Skeletal muscle cell (primary cell): Measurements from ENCODE around the gene CDH8.

Source experiments
- DNase-seq: peaks from one replicate; pipeline ENCODE4 v3.0.0-alpha.2; 2010; ENCODE audit warnings: low read depth
- H3K4me3 ChIP-seq: 2 replicates; pipeline ENCODE4 v1.5.1; 2011; ENCODE audit warnings: low read depth, mild to moderate bottlenecking, control low read depth, low read length, moderate library complexity

The CDH8 gene, protein sequence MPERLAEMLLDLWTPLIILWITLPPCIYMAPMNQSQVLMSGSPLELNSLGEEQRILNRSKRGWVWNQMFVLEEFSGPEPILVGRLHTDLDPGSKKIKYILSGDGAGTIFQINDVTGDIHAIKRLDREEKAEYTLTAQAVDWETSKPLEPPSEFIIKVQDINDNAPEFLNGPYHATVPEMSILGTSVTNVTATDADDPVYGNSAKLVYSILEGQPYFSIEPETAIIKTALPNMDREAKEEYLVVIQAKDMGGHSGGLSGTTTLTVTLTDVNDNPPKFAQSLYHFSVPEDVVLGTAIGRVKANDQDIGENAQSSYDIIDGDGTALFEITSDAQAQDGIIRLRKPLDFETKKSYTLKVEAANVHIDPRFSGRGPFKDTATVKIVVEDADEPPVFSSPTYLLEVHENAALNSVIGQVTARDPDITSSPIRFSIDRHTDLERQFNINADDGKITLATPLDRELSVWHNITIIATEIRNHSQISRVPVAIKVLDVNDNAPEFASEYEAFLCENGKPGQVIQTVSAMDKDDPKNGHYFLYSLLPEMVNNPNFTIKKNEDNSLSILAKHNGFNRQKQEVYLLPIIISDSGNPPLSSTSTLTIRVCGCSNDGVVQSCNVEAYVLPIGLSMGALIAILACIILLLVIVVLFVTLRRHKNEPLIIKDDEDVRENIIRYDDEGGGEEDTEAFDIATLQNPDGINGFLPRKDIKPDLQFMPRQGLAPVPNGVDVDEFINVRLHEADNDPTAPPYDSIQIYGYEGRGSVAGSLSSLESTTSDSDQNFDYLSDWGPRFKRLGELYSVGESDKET

DNA sequence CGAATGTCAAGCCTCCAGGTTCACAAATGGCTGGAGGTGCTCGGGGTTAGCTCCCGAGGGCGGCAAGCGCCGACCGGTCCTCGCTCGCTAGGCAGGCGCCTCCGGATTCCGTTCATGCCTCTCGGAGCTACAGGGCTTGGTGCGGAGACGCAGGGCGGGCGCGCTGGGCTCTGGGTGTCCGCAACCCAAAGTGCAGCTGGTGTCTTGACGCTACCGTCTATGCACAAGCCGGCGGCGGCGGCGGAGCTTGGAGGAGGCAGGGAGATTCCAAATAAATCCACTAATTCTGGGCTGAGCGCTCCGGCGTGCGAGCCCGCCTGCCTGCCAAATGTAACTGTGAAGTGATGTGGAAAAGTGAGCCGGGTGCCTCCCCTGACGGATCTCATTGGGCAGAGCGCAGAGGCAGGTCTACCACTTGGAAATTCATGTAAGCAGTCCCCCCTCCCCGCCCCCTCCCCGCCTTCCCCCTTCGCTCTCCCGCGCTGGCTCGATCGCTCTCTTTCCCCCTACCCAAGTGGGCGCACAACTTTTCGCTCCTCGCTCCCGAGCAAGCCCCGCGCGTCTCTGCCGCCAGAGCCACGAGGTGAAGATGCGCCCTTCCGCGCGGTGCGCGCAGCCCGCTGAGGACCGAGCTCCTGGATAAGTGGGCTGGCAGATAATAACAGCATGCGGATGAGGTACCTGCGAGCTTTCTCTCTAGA lies at the start of gene CDH8:
Gene CDH8 (minus strand): TSS at position 338 of the 701 bp plus-strand sequence. CDS start 15,035 bp downstream, outside the sequence.
- no peak within 1 kb of the TSS for H3K4me3 ChIP-seq
- DNase-seq, result no peak

DNA sequence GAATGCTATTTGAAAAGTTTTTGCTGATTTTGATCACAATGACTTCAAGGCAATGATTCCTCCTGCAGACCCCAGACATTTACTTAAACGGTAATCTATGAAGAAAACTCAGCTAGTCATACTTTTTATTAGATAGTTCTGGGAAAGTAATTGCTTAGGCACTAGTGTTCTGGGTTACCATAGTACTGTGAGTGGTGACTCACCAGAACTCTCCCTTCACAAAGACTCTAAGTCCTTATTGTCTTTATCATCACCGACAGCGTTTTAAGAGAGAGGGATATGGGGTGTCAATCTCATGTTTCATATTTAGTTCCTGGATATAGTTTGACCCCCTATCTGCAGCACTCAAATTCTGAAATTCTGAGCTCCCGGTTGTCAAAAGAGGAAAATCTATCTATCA lies 43.0 kb upstream of the CDH8 start:
- DNase-seq, result no peak
- no peak overlapping the region for H3K4me3 ChIP-seq

DNA sequence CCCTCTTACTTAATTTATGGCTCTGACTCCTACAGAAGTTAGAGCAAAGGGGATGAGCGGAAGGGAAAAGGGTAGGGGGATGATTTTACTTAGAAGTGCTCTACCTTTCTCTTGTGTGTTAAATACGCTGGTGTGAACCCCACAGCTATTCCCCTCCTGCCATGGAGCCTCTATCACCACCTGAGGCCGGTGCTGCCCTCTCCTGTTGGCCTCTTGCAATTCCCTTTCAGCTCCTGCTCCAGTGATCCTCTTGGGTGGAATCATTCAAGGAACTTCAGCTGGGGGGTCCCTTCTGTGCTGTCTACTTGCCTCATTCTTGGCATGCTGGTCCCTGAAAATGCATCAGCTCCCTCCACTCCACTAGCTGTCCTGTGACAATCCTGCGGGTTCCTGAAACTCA lies 41.8 kb upstream of the CDH8 start:
- no peak for DNase-seq
- H3K4me3 ChIP-seq, result no peak overlapping the region

DNA sequence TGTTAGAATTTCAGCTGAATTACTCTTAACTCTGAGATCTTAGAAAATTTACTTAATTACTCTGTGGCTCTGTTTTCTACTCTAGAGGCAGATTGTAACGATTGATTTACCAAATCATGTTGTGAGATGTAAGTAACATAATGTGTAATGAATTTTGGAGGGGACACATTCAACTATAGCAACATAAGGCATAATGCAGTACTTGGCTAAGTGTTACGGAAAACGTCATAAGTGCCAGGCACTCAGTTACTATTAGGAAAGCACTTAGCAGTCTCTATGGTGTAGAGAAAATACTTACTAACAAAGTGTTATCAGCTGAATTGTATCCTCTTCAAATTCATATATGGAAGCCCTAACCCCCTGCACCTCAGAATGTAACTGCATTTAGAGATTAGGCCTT lies 40.6 kb upstream of the CDH8 start:
- DNase-seq, result no peak

DNA sequence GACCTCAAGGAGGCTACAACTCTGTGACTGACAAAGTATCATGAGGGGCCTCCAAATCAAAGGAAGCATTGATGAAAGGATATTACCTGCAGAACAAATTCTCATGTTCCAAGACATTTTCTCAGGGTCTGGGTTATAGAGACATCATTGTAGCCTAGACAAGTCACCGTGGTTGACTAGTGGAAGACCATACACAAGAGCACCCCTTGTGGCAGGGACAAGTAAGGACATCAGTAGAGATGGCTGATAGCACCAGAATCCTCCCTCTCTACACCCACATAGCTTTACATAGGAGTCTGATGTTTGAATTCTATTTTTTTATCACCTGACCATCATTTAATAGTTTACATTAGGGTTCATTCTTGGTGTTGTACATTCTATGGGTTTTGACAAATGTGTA lies 32.5 kb upstream of the CDH8 start:
- no peak overlapping the region for H3K4me3 ChIP-seq
- no peak for DNase-seq

More for the DNA sequence above, 40.6 kb upstream of the CDH8 start:
- H3K4me3 ChIP-seq, result no peak overlapping the region

DNA sequence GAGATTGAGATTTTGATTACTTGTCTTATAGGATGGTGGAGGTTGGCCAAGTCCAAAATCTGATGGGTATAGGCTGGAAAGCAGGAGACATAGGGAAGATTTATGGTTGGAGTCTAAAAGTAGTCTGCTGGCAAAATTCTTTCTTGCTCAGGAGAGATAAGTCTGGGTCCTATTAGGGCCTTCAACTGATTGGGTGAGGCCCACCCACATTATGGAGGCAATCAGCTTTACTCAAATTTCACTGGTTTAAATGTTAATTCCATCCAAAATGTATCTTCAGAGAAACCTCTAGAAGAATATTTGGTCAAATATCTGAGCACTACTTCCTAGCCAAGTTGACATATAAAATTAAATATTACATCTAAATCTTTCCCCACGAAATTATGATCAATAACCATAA lies 31.7 kb upstream of the CDH8 start:
- no peak for DNase-seq
- H3K4me3 ChIP-seq, result no peak overlapping the region

DNA sequence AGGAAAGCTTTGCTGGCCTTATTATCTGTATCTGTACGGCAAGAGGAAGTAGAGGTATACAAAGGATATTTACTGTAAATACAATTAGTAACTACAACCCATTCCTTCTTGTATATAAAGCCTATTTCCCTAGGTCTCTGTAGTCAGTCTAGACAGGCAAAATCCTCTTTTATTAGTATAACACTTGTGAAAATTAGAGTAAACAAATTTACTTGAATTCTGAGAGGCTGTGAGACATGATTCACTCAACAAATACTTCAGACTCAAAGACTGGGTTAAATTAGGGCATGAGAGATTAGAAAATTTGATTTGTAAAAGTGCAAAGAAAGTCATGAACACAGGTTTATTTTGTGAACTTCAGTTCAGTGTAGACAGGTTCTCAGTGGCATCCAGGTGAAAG lies 30.9 kb upstream of the CDH8 start:
- DNase-seq, result no peak
- no peak overlapping the region for H3K4me3 ChIP-seq

DNA sequence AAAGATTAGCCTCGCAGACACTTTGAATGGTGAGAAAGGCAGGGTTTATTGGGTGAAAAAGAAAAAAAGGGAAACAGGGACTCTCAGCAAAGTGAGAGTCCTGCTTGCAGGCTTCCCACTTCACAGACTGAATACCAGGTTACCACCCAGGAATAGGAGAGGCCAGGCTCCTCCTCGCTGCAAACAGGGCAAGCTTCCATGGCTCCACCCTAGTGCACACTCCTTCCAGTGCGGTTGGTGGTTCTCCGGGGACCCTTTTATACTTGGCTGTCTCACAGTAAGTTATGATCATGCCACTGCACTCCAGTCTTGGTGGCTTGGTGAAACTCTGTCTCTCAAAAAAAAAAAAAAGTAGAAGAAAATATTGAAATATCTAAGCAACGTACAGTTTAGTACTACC lies 30.5 kb upstream of the CDH8 start:
- DNase-seq, result no peak
- H3K4me3 ChIP-seq, result no peak overlapping the region

DNA sequence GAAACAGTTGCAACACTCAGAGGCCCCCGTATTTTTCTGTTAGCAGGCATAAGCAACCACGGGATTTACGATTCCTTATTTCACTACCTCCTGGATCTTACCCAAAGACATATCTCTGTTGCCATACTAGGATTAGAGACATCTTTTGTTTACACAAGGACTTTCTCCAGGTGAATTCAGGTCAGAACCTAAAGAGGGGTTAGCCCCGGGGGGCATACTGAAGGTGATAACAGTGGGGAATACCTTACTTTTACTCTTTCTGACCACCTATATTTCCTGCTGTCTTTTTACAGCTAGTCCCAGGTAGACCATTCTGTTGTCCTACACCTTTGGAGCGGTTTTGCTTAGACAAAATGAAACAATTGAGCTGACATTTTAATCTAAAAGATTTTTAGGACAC lies 27.9 kb upstream of the CDH8 start:
- no peak overlapping the region for H3K4me3 ChIP-seq
- DNase-seq, result no peak

DNA sequence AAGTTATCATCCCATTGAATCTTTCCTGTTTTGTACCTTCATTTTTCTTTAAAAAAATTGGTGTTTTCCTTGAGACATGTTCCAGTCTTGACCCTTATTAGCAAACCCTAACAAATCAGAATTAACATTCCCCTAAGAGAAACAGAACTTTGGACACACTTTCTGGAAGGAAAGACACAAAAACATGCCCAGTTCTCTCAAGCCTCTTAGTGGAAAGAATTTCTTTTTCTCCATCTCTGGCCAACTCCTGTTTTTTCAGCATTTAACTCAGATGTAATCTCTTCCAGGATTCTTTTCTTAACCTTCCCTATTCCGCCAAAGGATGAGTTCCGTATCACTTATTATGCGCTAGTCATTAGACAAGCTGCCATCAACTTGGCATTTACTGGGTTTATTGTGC lies 23.9 kb upstream of the CDH8 start:
- no peak for DNase-seq
- no peak overlapping the region for H3K4me3 ChIP-seq

DNA sequence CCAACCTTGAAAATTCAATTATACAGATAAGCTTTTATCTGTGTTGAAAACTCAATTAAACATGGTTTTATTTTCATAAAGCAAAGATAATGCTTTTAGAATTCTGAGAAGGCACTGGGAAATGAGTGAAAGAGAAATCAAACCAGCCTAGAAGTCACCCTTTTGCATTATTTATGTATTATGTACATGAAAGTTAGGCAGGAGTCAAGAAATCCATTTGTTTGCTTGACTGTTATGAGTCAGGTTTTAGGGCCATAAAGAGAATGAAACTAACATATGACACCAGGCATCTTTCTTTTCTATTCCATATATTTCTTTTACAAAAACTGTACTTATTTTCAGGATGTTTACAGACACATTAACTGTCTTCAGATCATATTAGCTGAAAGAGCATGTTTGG lies 23.3 kb upstream of the CDH8 start:
- H3K4me3 ChIP-seq, result no peak overlapping the region
- DNase-seq, result no peak

DNA sequence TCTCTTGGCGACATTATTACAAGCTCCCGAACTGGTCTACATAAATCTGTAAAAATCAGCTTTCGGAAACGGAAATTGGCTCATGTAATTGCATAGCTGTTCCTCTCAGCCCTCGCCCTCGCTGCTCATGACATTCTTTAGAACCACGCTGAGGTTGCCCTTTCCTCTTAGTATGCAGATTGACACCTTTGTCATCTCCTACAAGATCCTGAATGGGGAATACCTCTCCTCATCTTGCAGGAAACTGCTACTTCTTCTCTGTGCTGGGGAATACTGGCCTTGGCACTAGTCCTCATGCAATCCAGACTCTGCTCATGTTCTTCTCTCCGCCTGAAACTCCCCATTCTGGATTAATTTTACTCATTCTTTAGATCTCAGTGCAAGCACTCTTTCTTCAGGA lies 22.2 kb upstream of the CDH8 start:
- no peak overlapping the region for H3K4me3 ChIP-seq
- DNase-seq, result no peak

DNA sequence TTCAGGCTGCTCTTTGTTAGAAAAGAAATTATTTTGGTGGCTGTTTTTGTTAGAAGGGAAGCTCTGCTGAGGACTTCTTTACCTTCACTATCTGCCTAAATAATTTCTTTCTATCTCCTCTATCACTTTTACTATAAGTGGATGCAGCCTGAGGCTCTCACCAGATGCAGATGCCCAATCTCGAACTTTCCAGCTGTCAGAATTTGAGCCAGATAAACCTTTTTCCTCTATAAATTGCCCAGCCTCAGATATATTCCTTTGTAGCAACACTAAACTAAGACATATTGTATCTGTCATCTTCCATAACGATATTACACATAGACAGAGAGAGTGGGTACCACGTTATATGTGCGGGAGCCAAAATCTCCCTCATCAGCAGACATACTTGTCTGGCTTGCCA lies 15.7 kb upstream of the CDH8 start:
- no peak for DNase-seq
- no peak overlapping the region for H3K4me3 ChIP-seq

DNA sequence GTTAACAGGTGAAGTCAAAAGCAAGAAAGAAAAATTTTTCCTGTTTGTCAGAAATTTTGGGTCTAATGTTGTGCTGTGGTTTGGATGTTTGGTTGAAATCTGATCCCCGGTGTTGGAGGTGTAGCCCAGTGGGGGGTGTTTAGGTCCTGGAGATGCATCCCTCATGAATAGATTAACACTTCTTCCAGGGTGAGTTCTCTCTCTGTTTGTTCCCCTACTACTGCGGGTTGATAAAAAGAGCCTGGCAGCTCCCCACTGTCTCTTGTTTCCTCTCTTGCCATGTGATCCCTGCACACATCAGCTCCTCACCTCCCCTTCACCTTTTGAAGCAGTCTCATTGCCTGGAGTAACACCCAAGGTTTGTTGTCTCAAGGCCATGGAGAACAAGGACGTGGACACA lies 14.6 kb upstream of the CDH8 start:
- no peak overlapping the region for H3K4me3 ChIP-seq
- no peak for DNase-seq

DNA sequence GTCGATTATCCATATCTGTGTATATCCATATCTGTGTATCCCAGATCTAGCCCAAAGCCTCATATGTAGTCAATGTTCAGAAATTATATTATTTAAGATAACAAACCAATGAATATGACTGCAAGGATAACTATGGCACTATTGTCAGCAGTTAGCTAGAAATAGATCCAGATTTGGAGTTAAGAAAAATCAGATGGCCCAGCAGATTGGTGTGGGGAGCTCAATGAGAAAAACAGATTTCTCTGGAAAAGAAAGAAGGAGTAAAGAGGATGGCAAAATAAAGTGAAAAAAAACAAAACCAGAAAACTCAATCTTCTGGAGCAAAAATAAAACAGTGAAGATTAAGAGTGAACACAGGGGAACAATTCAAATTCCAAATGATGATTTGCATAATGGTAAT lies 10.6 kb upstream of the CDH8 start:
- DNase-seq, result no peak

DNA sequence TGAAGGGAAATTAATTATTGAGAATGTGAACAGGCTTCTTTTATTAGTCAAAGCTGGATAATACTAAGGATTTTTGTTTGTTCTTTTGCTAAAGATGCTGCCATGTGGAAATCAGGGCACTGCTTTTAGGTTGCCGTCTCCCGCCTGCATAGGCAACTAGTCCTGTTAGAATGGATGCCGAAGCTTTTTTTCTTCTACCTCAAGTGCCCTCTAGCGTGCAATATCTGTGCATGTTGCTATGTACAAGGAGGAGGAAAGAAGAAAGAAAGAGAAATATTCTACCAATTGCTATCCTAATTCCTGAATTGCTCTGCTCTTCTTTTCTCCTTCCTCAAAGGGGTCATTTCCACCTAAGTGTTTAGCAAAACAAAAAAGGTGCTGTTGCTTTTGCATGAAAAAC lies 5.2 kb upstream of the CDH8 start:
- no peak overlapping the region for H3K4me3 ChIP-seq
- no peak for DNase-seq

More for the DNA sequence above, 10.6 kb upstream of the CDH8 start:
- H3K4me3 ChIP-seq, result no peak overlapping the region

DNA sequence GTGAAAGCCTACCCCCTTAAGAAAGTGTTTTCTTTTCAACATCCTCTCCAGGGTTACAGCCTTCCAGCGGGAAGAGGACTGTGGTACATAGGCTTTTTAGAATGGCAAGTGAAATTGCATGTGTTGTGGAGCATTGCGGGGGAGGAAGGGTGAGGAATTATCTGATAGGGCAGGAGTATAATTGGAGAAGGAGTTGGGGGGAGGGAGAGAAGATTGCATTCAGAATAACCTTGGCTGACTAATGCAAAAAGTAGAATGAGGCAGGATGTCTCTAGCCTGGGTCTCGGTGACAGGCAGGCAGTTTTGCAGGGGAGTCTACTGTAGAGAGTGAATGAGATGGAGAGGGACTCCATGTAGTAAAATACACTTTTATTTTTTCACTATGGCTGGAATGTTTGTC lies 2.4 kb upstream of the CDH8 start:
- no peak overlapping the region for H3K4me3 ChIP-seq
- no peak for DNase-seq

DNA sequence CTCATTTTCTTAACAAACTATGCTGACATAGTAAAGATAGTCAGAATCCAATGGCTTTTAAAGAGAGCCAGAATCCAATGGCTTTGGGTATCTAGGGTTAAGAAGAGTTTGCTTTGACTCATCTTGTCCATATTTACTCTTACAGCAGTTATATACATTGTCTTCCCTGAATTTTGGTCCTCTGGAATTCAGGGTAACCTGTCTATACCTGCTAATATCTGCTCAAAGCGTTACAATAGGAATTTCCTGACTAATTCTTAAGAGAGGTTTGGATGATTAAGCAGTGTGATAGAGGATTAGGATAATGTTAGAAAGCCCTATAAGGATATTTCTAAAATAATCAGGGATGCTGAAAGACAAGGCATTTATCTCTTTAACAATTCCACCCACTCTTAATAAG lies 2.0 kb upstream of the CDH8 start:
- no peak for DNase-seq

DNA sequence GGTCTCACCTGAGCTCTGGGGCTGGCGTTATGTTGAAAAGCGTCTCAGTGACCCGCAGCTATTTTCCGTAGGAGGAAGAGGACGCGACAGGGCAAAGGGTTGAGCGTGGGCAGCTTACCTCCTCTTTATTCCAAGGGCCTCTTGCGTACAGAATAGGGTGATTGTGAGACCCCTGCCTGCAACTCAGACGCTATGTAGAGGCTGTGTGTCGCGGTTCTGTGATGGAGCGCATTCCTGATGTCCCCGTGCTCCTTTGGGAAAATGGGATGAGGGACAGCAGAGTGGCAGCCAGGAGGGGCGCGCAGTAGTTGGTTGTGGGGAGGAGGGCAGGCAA lies 531 bp upstream of the CDH8 start:
- DNase-seq, result no peak
- H3K4me3 ChIP-seq, result no peak overlapping the region

More for the DNA sequence above, 2.0 kb upstream of the CDH8 start:
- no peak overlapping the region for H3K4me3 ChIP-seq
